Activated naive CD4-positive, alpha-beta T cell treated with Interleukin-2 at 50 U/mL for 16 hours (primary cell): ENCODE measurements around the gene CLNK.

Source experiments
- DNase-seq: peaks from one replicate; pipeline ENCODE4 v3.0.0-alpha.2; 2020

Gene CLNK

DNA sequence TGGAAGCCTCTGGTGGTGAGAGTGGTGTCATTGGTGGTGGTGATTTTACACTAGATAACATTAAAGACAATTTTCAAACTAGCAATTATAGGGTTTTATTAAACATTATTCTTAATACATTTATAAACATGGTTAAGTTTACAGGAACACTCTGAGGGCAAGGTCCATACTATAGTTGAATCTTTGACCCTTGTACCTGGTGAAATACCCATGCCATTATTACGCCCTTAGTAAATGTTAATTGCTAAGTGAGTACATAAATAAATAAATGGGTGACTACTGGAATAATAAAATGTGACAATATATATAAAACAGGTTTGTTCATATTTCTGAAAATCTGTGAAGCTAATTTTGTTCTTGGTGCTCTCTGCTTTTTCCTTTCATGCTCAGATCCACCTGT, 13.6 kb upstream of the CLNK start:
- DNase-seq: no peak

DNA sequence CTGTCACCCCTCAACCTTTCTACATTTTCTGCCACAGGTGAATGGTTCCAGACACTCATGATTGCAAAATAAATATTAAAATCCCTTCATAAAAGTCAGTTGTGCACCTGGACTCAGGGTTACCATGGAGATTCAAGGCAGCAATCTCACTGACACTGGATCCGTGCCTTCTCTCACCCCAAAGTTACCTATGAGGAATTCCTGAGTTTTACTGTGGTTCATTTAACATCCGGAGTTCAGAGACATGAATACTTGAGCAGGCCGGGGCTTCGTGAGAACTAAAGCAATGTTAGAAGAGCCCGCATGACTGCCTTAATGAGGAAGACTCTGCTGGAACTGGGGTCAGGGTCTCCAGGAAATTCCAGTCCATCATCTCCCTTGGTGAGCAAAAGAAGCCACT, 12.5 kb upstream of the CLNK start:
- DNase-seq: no peak

DNA sequence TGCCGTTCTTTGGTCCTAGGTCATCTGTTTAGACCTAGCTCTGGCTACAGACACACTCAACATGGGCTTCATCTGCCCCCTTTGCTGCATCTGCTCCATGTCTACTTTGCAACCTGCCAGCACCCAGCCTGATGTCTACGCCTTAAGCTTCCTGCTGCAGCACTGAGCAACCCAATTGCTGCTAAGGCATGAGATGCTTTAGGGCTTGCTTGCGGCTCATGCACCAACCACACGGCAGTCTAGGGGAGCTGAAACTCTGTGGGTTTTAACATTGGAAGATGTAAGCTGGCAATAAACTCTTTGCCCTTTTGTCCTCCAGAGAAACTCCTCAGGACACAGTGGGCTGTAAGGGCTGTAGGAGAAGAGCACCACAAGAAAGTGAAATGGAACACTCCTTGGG, 11.7 kb upstream of the CLNK start:
- DNase-seq: no peak

- DNase-seq: no peak
Observed at GRCh38 chr4:10694828-10695209, 10.3 kb upstream of the CLNK start.

- DNase-seq: no peak
Observed at GRCh38 chr4:10694151-10694827, 9.7 kb upstream of the CLNK start.

GRCh38 chr4:10691651-10692050, 7.1 kb upstream of the CLNK start:
- DNase-seq: no peak

GRCh38 chr4:10690185-10690907, 5.8 kb upstream of the CLNK start:
- no peak for DNase-seq

GRCh38 chr4:10688846-10689245, 4.3 kb upstream of the CLNK start:
- no peak for DNase-seq

DNA sequence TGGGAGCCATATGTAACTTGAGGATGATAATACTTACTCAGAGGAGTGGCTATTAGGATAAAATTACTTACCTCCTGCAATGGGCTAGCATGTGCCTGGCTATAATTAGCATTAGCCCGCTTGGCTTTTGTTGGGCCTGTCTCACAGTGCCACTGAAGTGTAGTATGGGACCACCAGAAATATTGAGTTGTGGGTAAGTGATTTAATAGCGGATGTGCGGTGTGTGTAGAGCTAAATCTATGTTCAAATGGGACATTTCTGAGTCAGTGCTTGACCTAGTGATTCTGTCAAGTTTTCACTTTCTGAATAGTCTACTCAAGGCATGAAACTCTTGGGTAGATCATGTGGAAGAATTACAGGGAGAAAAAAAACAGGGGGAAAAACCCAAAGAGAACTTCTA, 3.5 kb upstream of the CLNK start:
- DNase-seq: no peak

GRCh38 chr4:10687526-10687925, 3.0 kb upstream of the CLNK start:
- DNase-seq: no peak

- DNase-seq: no peak
Observed at GRCh38 chr4:10682397-10682796, 2.2 kb downstream of the CLNK start.

GRCh38 chr4:10677796-10678497, 6.6 kb downstream of the CLNK start:
- no peak for DNase-seq

DNA sequence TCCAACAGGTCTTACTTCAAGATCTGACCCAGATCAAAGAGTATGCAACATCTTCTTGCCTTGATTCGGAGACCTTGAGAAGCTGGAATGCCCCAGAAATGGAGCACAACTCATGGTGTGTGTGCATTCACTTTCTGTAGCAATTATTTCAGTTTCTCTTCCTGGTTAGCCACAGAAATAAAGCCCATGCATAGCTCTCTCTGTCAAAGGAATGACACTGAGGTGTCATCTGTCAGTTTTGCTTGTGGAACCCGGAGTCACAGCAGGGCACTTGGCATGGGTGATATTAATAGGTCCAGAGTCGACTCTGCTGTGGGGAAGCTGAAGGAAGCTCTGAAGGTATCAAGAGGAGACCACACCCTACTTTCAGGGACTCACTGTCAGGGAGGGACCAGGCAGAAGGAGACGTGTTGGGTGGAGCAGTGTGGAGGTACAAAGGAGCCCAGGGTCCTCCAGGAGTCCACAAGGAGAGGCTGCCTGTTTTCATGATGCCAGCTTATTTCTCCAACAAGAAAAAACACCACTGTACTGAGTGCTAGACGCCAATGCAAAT, 10.7 kb downstream of the CLNK start:
- no peak for DNase-seq

DNA sequence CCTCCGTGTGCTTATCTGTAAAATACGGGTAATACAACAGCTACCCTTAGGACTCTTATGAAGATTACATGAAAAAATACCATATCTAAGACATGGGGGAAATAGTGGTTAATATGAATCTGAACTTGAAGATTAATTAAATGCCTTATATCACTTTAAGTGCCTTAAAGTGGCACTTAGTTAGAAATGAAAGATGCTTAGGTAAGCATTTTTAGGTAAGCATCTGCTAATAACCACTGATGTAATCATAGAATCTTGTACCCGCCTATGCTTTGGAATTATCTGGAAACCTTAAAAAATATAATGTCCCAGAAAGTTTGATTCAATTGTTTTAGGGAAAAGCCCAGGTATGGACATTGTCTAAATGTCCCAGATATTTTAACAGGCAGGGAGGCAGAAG, 12.2 kb downstream of the CLNK start:
- no peak for DNase-seq

GRCh38 chr4:10671799-10672198, 12.8 kb downstream of the CLNK start:
- no peak for DNase-seq

DNA sequence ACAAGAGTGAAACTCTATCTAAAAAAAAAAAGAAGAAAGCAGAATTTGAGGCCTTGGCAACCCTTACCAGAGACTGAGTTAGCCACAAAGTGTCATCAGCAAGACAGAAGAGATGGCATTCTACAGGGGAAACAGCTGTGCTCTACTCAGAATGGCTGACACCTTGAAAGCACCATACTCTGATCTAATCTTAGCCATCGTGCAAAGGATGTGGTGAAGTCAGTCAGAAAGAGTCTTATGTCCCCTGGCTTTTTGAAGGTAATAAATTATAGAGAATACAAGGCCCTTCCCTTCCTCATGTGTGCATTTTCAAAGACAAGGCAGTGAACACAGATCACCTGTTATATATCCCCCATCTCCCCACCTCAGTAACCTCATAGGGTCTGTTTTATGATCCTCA, 13.2 kb downstream of the CLNK start:
- DNase-seq: no peak

DNA sequence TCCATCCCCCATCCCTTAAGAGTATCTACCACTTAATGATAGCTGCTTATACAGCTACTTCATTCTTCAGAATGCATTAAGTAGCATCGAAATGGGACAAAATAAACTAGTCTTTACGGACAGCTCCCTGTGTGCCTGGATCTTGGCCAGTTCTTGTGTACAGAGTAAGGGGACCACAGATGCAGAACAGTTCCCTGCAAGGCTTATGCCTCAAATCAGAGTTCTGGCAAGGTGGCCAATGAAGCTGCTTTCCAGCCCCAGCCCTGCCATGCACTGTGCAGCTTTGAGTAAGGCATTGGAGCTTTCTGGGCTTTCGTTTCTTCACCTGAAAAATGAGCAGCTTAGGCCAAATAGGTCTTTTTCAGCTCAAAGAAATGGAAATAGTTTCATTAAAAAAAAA, 14.2 kb downstream of the CLNK start:
- no peak for DNase-seq

DNA sequence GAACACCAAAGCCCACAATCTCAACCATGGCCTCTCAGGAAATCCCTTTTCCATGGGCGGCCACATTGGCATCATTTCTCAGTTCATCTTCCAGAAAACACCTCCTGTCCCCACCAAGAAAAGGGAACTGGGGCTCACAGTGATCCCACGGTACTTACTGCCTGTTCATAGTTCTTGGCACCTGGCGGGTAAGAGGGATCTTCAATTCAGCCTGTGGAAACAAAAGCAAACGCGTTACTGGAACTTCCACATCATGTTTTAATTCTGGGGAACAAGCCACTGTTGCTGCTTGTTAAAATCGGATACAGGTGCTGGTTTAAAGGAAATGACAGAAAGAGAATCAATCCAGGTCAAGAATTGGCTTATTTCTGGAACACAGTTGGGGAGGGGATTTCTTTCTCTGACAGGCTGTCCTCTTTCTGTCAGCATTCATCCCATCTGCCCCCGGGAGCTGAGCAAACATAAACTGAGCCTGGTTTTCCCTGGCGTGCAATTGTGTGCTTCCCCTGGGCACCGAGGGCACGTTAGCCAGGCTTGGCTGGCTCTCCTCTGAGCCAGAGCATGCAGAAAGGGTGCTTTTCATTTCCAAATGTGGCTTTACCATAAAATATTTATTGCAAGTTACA, 16.8 kb downstream of the CLNK start:
- no peak for DNase-seq

GRCh38 chr4:10666616-10667015, 18.0 kb downstream of the CLNK start:
- no peak for DNase-seq

DNA sequence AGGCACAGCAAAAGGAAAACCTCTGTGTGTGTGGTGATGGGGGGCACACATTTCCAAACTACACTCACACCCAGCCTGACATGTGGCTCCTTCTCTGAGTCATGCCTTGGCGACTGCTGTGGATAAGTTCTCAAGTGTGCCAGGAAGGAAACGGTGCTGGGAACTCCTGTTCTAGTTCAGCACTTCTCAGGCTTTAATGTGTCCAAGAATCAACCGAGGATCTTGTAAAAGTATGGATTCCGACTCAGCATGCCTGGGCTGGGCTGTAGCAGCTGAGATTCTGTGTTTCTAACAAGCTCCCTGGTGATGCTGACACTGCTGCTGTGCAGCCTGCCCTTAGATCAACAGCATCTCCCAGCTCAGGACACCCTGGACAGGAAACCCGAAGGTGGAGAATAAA, 20.2 kb downstream of the CLNK start:
- no peak for DNase-seq

GRCh38 chr4:10662937-10663336, 21.6 kb downstream of the CLNK start:
- no peak for DNase-seq

GRCh38 chr4:10661047-10661446, 23.5 kb downstream of the CLNK start:
- no peak for DNase-seq

DNA sequence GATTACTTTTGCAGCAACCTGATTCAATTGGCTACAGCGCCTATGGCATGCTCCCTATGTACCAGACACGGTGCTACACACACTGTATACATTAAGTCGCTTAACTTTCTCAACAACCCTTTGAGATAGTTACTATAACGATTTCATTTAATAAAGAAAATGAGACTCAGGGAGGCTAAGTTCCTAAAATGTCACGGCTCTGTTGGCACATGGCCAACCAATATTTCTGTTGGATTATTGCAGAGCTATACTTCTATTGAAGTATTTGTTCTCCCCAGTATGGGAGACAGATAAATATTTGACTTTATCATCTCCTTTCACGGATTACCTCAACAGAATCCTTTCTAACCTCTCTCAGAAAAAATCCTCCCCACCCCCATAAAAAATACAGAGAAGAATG, 25.3 kb downstream of the CLNK start:
- DNase-seq: no peak

- DNase-seq: no peak
Observed at GRCh38 chr4:10656988-10657387, 27.6 kb downstream of the CLNK start.
